ENCODE data around the gene ACVR2B.

ACVR2B gene

DNA sequence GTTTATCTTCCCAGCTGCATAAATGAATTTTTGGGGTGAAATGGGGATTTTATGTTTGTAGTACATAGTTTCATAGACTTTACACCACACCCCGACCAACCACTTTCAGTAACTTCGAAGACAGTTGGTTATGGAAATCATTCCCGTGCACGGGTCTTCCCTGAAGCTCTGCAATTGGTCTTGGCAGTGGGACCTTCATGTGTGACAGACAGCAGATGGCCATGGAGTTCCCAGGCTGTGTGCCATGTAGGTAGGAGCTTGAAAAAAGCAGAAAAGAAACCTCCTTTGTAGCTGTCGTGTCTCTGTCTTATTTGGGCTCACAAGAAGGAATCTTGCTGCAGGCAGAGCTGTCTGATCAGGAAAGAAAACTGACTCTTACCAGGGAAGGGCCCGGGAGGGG is 68.3 kb downstream of the ACVR2B start:
- H3K27me3 Mint-ChIP-seq = no peaks in the 10 kb centered on the region
- H3K4me1 Mint-ChIP-seq = peaks cover 6% of the 10 kb centered on the region
- H3K9me3 Mint-ChIP-seq = no peaks in the 10 kb centered on the region
- no peak for ATAC-seq
- H3K4me3 Mint-ChIP-seq = no peak overlapping the region
- no peak overlapping the region for H3K27ac Mint-ChIP-seq
- peaks cover 44% of the 10 kb centered on the region for H3K36me3 Mint-ChIP-seq

- no peaks in the 10 kb centered on the region for H3K27me3 Mint-ChIP-seq
- H3K4me1 Mint-ChIP-seq = peaks cover 6% of the 10 kb centered on the region
- no peak for ATAC-seq
- H3K27ac Mint-ChIP-seq = no peak overlapping the region
- H3K4me3 Mint-ChIP-seq = no peak overlapping the region
- no peaks in the 10 kb centered on the region for H3K9me3 Mint-ChIP-seq
- peaks cover 48% of the 10 kb centered on the region for H3K36me3 Mint-ChIP-seq
Observed at GRCh38 chr3:38524141-38524739, 70.5 kb downstream of the ACVR2B start.

- no peak for ATAC-seq
- peaks cover 68% of the 10 kb centered on the region for H3K36me3 Mint-ChIP-seq
- H3K27me3 Mint-ChIP-seq = no peaks in the 10 kb centered on the region
Observed at GRCh38 chr3:38526792-38527191, 73.1 kb downstream of the ACVR2B start.

GRCh38 chr3:38528457-38528856 is 74.8 kb downstream of the ACVR2B start:
- ATAC-seq = no peak
- H3K4me1 Mint-ChIP-seq = no peaks in the 10 kb centered on the region
- H3K36me3 Mint-ChIP-seq = peaks cover 82% of the 10 kb centered on the region
- H3K4me3 Mint-ChIP-seq = no peak overlapping the region
- no peak overlapping the region for H3K27ac Mint-ChIP-seq
- no peaks in the 10 kb centered on the region for H3K9me3 Mint-ChIP-seq
- H3K27me3 Mint-ChIP-seq = no peaks in the 10 kb centered on the region

More at GRCh38 chr3:38526792-38527191, 73.1 kb downstream of the ACVR2B start:
- H3K4me3 Mint-ChIP-seq = no peak overlapping the region
- H3K9me3 Mint-ChIP-seq = no peaks in the 10 kb centered on the region
- H3K27ac Mint-ChIP-seq = no peak overlapping the region
- no peaks in the 10 kb centered on the region for H3K4me1 Mint-ChIP-seq

- H3K4me3 Mint-ChIP-seq = no peak overlapping the region
- H3K36me3 Mint-ChIP-seq = peaks cover 68% of the 10 kb centered on the region
- H3K27ac Mint-ChIP-seq = no peak overlapping the region
- no peaks in the 10 kb centered on the region for H3K9me3 Mint-ChIP-seq
- H3K27me3 Mint-ChIP-seq = no peaks in the 10 kb centered on the region
- no peak for ATAC-seq
- H3K4me1 Mint-ChIP-seq = no peaks in the 10 kb centered on the region
Observed at GRCh38 chr3:38532529-38532928, 78.8 kb downstream of the ACVR2B start.

DNA sequence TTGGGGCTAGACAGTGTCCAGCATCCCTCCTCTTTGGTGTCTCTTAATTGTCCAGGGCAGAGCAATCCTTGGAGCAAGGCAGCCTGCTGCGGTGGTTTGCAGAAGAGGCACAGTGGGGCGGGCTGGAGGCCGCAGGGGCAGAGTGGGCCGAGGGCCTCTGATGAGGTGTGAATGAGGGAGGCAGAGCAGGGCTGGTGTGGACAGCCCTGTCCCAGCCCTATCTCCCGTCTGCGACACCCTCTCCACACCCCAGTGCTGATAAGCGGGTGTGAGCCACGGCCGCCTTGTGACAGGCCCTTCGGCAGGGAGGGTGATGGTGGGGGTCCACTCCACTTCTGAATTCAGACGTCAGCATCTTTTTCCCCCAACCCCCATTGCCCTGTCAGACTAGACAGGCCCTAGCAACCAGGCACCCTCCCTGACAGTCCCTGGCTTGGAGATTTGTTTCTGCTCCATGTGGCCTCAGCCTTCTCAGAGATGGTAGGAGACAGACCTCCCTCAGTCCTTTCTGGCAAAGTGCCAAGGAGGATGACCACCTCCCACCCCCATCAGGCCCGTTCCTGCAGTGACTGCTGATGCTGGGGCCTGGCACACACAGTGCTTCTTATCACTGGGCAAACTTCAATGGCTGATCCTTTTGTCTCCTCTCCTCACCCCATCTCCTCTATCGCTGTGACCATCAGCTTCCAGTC is 79.7 kb downstream of the ACVR2B start:
- Mint-ChIP-seq H3K9me3 (no peaks in the 10 kb centered on the region), H3K4me1 (no peaks in the 10 kb centered on the region), H3K4me3 (no peak overlapping the region), H3K27ac (no peak overlapping the region), H3K36me3 (peaks cover 59% of the 10 kb centered on the region), H3K27me3 (no peaks in the 10 kb centered on the region)
- ATAC-seq = no peak

GRCh38 chr3:38534180-38534579 is 80.5 kb downstream of the ACVR2B start:
- no peak for ATAC-seq
- Mint-ChIP-seq H3K27me3 (no peaks in the 10 kb centered on the region), H3K9me3 (no peaks in the 10 kb centered on the region), H3K4me3 (no peak overlapping the region), H3K27ac (no peak overlapping the region), H3K4me1 (no peaks in the 10 kb centered on the region), H3K36me3 (peaks cover 57% of the 10 kb centered on the region)

DNA sequence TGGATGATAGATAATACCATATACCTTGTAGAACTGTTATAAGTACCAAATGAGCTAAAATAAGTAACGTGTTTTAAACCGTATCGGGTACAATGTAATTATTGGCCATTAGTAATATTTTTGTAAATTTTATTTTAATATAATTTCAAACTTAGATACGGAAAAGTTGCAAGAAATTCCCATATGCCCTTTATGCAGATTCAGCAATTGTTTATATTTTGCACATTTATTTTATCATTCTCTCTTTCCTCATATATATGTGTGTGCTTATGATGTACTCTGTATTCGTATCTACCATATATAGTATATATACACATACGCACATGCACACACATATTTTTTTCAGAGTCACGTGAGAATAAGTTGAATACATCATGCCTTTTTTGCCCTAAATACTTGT is 80.9 kb downstream of the ACVR2B start:
- no peak overlapping the region for H3K27ac Mint-ChIP-seq
- H3K4me1 Mint-ChIP-seq = no peaks in the 10 kb centered on the region
- H3K9me3 Mint-ChIP-seq = no peaks in the 10 kb centered on the region
- H3K27me3 Mint-ChIP-seq = no peaks in the 10 kb centered on the region
- no peak for ATAC-seq
- H3K4me3 Mint-ChIP-seq = no peak overlapping the region
- H3K36me3 Mint-ChIP-seq = peaks cover 55% of the 10 kb centered on the region

DNA sequence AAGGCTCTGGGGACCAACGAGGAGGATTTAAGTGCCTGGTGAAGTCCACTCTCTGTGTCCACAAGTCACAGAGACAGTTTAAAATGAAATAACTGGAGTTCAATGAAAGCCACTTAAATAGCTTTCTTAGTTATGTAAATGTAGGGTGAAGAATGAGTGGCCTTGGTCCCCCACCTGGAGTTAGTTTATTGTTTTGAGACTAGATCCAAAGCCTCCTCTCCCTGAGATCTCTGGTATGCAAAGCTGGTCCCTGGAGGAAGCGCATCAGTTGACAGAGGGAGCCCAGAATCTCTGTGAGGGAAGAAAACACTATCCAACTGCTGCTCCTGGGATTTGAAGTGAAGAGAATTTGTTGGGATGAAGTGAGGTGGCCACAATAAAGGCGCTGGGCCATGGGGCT is 83.0 kb downstream of the ACVR2B start:
- H3K27ac Mint-ChIP-seq = no peak overlapping the region
- ATAC-seq = no peak
- H3K27me3 Mint-ChIP-seq = no peaks in the 10 kb centered on the region
- H3K9me3 Mint-ChIP-seq = no peaks in the 10 kb centered on the region
- H3K4me1 Mint-ChIP-seq = no peaks in the 10 kb centered on the region
- H3K36me3 Mint-ChIP-seq = peaks cover 39% of the 10 kb centered on the region
- H3K4me3 Mint-ChIP-seq = no peak overlapping the region

GRCh38 chr3:38538773-38539353 is 85.2 kb downstream of the ACVR2B start:
- no peaks in the 10 kb centered on the region for H3K9me3 Mint-ChIP-seq
- no peak overlapping the region for H3K27ac Mint-ChIP-seq

GRCh38 chr3:38541806-38542205 is 88.1 kb downstream of the ACVR2B start:
- H3K4me3 Mint-ChIP-seq = no peak overlapping the region
- no peaks in the 10 kb centered on the region for H3K4me1 Mint-ChIP-seq
- H3K27me3 Mint-ChIP-seq = no peaks in the 10 kb centered on the region
- no peak for ATAC-seq
- no peak overlapping the region for H3K27ac Mint-ChIP-seq
- H3K36me3 Mint-ChIP-seq = peaks cover 3% of the 10 kb centered on the region
- H3K9me3 Mint-ChIP-seq = no peaks in the 10 kb centered on the region

More at GRCh38 chr3:38538773-38539353, 85.2 kb downstream of the ACVR2B start:
- no peaks in the 10 kb centered on the region for H3K4me1 Mint-ChIP-seq
- ATAC-seq = no peak
- H3K36me3 Mint-ChIP-seq = peaks cover 23% of the 10 kb centered on the region
- H3K27me3 Mint-ChIP-seq = no peaks in the 10 kb centered on the region
- H3K4me3 Mint-ChIP-seq = no peak overlapping the region
